GM21528 (cell line): ENCODE data around the gene ACOT11.

Source experiments
- ATAC-seq: cut with Tn5 transposase; IDR thresholded peaks from one replicate; pipeline ENCODE4 v1.9.1; 2021; ENCODE audit warnings: mild to moderate bottlenecking, moderate library complexity; ENCODE audit not compliant: unreplicated experiment, low FRiP score

Gene ACOT11

DNA sequence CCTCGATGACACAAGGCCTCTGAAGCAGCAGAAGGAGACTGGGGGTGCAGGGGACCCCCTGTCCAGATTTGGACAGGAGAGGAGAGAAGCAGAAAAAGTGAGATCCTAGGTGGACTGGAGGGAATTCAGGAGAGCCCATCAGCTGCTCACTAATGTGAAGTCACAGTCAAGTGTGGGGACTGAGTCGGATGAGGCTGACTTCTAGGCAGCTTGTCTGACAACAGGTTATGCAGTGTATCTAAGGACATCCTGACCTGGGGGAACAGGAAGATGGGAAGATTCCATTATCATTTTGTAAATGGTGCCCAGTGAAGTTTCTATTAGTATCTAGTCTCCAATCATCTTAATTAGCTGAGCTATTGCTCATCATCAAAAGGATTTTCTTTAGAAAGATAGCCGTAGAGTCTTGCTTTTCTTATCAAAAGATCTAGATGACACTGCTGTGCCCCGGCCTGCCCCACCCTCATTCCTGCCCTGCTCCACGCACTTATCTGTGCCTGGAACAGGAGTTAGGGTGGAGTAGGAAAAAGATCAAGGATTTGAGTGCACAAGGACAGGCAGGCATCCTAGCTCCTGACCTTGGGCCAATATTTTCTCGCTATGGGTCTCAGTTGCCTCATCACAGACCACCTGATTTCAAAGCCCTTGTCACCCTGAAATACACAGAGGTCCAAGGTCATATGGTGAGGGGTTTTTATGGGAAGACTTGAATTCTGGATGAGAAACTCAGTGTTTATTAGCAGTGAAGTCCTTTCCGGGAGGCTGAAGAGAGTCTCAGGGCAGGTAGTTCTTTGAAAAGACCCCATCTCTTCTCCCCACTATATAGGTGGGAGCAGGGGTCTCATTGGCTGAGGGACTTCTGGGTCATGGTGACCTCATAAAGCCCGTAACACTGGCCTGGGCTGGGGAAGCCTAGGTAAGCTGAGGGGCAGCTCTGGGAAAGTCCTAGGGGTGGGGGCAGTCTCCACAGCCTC is 93.1 kb downstream of the ACOT11 start, which contains the start of gene MROH7:
Gene MROH7, plus strand, starts transcription at position 924 of the 974 bp plus-strand sequence. CDS start 11,141 bp downstream, outside the sequence.
- no peak for ATAC-seq

DNA sequence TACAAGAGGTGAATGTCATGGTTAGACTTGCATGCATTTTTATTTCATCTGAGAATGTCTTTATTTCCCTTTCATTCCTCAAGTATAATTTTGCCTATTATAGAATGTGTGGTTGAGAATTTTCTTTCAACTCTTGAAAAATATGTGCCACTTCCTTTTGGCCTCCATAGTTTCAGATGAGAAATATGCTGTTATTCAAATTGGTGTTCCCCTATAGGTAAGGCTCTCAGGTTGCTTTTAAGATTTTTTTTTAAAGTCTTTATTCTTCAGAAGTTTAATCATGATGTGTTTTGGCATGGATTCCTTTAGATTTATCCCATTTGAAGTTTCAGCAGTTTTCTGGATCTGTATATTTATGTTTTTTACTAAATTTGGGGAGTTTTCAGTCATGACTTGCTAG is 95.7 kb downstream of the ACOT11 start:
- ATAC-seq, result no peak

GRCh38 chr1:54645806-54646676 is 98.0 kb downstream of the ACOT11 start:
- ATAC-seq, result no peak

- no peak for ATAC-seq
Observed at GRCh38 chr1:54649130-54649898, 101.3 kb downstream of the ACOT11 start.

GRCh38 chr1:54649921-54650320 is 101.9 kb downstream of the ACOT11 start:
- ATAC-seq, result no peak

- no peak for ATAC-seq
Observed at GRCh38 chr1:54650417-54650816, 102.4 kb downstream of the ACOT11 start.

GRCh38 chr1:54651608-54652007 is 103.6 kb downstream of the ACOT11 start:
- ATAC-seq, result no peak

DNA sequence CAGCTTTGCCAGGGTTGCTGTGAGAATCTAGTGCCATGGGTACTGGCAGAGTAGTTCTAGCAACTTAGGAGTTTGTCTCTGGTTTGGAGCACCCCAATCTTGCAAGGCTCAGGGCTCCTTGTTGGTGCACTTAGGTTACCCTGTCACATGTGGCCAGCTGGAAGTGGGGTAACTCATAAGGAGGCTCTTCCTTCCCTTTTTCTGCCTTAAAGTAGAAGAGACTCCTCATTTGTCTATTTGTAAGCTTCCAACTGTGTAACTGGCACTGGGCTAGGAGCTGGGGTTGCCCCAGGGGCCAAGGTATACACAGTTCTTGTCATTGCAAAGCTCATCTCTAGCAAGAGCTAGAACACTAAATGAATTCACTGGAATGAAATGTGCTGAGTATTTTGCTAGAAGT is 104.1 kb downstream of the ACOT11 start:
- ATAC-seq, result no peak

- no peak for ATAC-seq
Observed at GRCh38 chr1:54653036-54653435, 105.0 kb downstream of the ACOT11 start.

DNA sequence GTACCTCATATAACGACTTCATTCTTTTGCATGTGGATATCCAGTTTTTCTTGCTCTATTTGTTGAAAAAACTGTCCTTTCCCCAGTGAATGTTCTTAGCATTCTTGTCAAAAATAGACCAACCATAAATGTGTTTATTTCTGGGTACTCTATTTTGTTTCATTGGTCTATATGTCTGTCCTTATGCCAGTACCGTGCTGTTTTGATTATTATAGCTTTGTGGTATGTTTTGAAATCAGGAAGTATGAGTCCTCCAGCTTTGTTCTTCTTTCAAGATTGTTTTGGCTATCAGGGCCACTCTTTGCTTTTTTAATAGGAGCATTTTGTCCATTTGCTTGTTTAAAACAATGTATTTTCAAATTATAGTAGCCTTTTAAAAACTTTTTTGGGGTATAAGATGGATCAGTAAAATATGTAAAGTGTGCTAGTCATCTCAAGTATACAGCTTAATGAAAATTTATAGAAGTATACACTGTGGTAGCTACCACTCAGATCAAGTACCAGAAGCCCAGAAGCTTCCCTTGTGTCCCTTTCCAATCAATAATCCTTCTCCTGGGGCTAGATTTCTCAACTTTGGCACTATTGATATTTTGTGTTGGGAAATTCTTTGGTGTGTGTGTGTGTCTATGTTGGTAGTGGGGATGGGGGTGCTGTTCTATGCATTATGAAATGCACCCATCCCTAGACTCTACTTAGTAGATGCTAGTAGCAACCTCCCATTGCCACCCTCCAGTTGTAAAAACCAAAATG is 110.3 kb downstream of the ACOT11 start:
- no peak for ATAC-seq
